Stimulated activated effector memory CD8-positive, alpha-beta T cell treated with anti-CD3 and anti-CD28 coated beads, Interleukin-12 subunit alpha, Interleukin-12 subunit beta, amount 100 ng/mL, for 72 hours (primary cell): ENCODE results near the gene CCDC88B.

ENCODE experiments used
- ATAC-seq: fragments of 150-1000 bp; cut with Tn5 transposase; 2 replicates; pipeline ENCODE4 v1.10.0; 2021
- DNase-seq, 2 donors: peaks; one replicate each; pipeline ENCODE4 v3.0.0; 2021 to 2022; ENCODE audit warnings: low spot score in 2 of 2
- H3K27ac Mint-ChIP-seq: one replicate; pipeline ENCODE4 v1.8.0; 2022; ENCODE audit warnings: mild to moderate bottlenecking, mixed read lengths
- H3K36me3 Mint-ChIP-seq: one replicate; pipeline ENCODE4 v1.8.0; 2022; ENCODE audit warnings: mild to moderate bottlenecking, mixed read lengths
- H3K4me1 Mint-ChIP-seq: one replicate; pipeline ENCODE4 v1.8.0; 2022; ENCODE audit warnings: mixed read lengths
- H3K4me3 Mint-ChIP-seq: one replicate; pipeline ENCODE4 v1.8.0; 2022; ENCODE audit warnings: mild to moderate bottlenecking, mixed read lengths
- H3K9me3 Mint-ChIP-seq: one replicate; pipeline ENCODE4 v1.8.0; 2022; ENCODE audit warnings: mixed read lengths

CCDC88B gene

GRCh38 chr11:64356498-64357411 lies 16.8 kb downstream of the CCDC88B start:
- H3K27ac Mint-ChIP-seq: peak overlapping the region; percentile 84
- H3K4me1 Mint-ChIP-seq: peaks cover 38% of the 10 kb centered on the region
- peak overlapping the region; percentile 46 for H3K4me3 Mint-ChIP-seq
- peaks cover 57% of the 10 kb centered on the region for H3K36me3 Mint-ChIP-seq
- ATAC-seq (no peak), DNase-seq (no peak)
- H3K9me3 Mint-ChIP-seq: no peaks in the 10 kb centered on the region

GRCh38 chr11:64357446-64357845 lies 17.4 kb downstream of the CCDC88B start:
- H3K4me1 Mint-ChIP-seq: peaks cover 38% of the 10 kb centered on the region
- ATAC-seq: no peak
- H3K36me3 Mint-ChIP-seq: peaks cover 54% of the 10 kb centered on the region
- H3K27ac Mint-ChIP-seq: peak overlapping the region; percentile 85
- H3K9me3 Mint-ChIP-seq: no peaks in the 10 kb centered on the region
- no peak for DNase-seq
- peak overlapping the region; percentile 93 for H3K4me3 Mint-ChIP-seq

- H3K4me1 Mint-ChIP-seq: peaks cover 38% of the 10 kb centered on the region
- H3K9me3 Mint-ChIP-seq: no peaks in the 10 kb centered on the region
- peak overlapping the region; percentile 85 for H3K27ac Mint-ChIP-seq
- DNase-seq (peak; percentile 45 to 67), ATAC-seq (peak; percentile 79)
- peaks cover 54% of the 10 kb centered on the region for H3K36me3 Mint-ChIP-seq
- H3K4me3 Mint-ChIP-seq: peak overlapping the region; percentile 93
Observed at GRCh38 chr11:64357904-64358535, 18.0 kb downstream of the CCDC88B start.

- Mint-ChIP-seq H3K36me3 (peaks cover 55% of the 10 kb centered on the region), H3K27ac (peak overlapping the region; percentile 85), H3K4me3 (peak overlapping the region; percentile 93), H3K9me3 (no peaks in the 10 kb centered on the region), H3K4me1 (peaks cover 38% of the 10 kb centered on the region)
- DNase-seq (no peak), ATAC-seq (peak; percentile 1)
Observed at GRCh38 chr11:64358536-64358906, 18.5 kb downstream of the CCDC88B start.

GRCh38 chr11:64358907-64359711 lies 19.1 kb downstream of the CCDC88B start, which contains the start of gene RPS6KA4:
RPS6KA4 (plus strand) TSS chr11:64359162; CDS start chr11:64359236, 74 bp downstream.
- Mint-ChIP-seq H3K27ac (peak within 1 kb of the TSS; percentile 85), H3K36me3 (peaks cover 61% of the 10 kb centered on the region), H3K9me3 (no peaks in the 10 kb centered on the region), H3K4me1 (peaks cover 38% of the 10 kb centered on the region), H3K4me3 (peak within 1 kb of the TSS; percentile 93)
- ATAC-seq (peak; percentile 88), DNase-seq (peak; percentile 55 to 71)

- H3K4me1 Mint-ChIP-seq: peaks cover 38% of the 10 kb centered on the region
- peak overlapping the region; percentile 93 for H3K4me3 Mint-ChIP-seq
- peaks cover 69% of the 10 kb centered on the region for H3K36me3 Mint-ChIP-seq
- H3K27ac Mint-ChIP-seq: peak overlapping the region; percentile 85
- DNase-seq: no peak
- no peak for ATAC-seq
- no peaks in the 10 kb centered on the region for H3K9me3 Mint-ChIP-seq
Observed at GRCh38 chr11:64359712-64360445, 19.9 kb downstream of the CCDC88B start.

- Mint-ChIP-seq H3K36me3 (peaks cover 69% of the 10 kb centered on the region), H3K9me3 (no peaks in the 10 kb centered on the region), H3K27ac (peak overlapping the region; percentile 85), H3K4me1 (peaks cover 38% of the 10 kb centered on the region), H3K4me3 (peak overlapping the region; percentile 93)
- ATAC-seq (no peak), DNase-seq (no peak)
Observed at GRCh38 chr11:64360448-64360921, 20.5 kb downstream of the CCDC88B start.

- H3K4me1 Mint-ChIP-seq: peaks cover 34% of the 10 kb centered on the region
- peaks cover 69% of the 10 kb centered on the region for H3K36me3 Mint-ChIP-seq
- peak overlapping the region; percentile 93 for H3K4me3 Mint-ChIP-seq
- DNase-seq (no peak), ATAC-seq (no peak)
- no peak overlapping the region for H3K27ac Mint-ChIP-seq
- H3K9me3 Mint-ChIP-seq: no peaks in the 10 kb centered on the region
Observed at GRCh38 chr11:64361659-64362058, 21.7 kb downstream of the CCDC88B start.

- H3K27ac Mint-ChIP-seq: no peak overlapping the region
- H3K4me1 Mint-ChIP-seq: peaks cover 31% of the 10 kb centered on the region
- peaks cover 70% of the 10 kb centered on the region for H3K36me3 Mint-ChIP-seq
- DNase-seq (no peak), ATAC-seq (no peak)
- H3K9me3 Mint-ChIP-seq: no peaks in the 10 kb centered on the region
- H3K4me3 Mint-ChIP-seq: no peak overlapping the region
Observed at GRCh38 chr11:64362339-64362738, 22.3 kb downstream of the CCDC88B start.

- Mint-ChIP-seq H3K9me3 (no peaks in the 10 kb centered on the region), H3K36me3 (peaks cover 89% of the 10 kb centered on the region), H3K27ac (peak overlapping the region; percentile 48), H3K4me1 (peaks cover 19% of the 10 kb centered on the region), H3K4me3 (no peak overlapping the region)
- no peak for DNase-seq
- ATAC-seq: no peak
Observed at GRCh38 chr11:64364435-64364834, 24.4 kb downstream of the CCDC88B start.

- Mint-ChIP-seq H3K27ac (no peak overlapping the region), H3K9me3 (no peaks in the 10 kb centered on the region), H3K4me3 (no peak overlapping the region), H3K4me1 (peaks cover 15% of the 10 kb centered on the region), H3K36me3 (peaks cover 88% of the 10 kb centered on the region)
- no peak for DNase-seq
- no peak for ATAC-seq
Observed at GRCh38 chr11:64364911-64365310, 24.9 kb downstream of the CCDC88B start.

- no peaks in the 10 kb centered on the region for H3K4me1 Mint-ChIP-seq
- H3K27ac Mint-ChIP-seq: peak overlapping the region; percentile 26
- no peak overlapping the region for H3K4me3 Mint-ChIP-seq
- DNase-seq (no peak), ATAC-seq (no peak)
- H3K9me3 Mint-ChIP-seq: no peaks in the 10 kb centered on the region
- H3K36me3 Mint-ChIP-seq: peaks cover 93% of the 10 kb centered on the region
Observed at GRCh38 chr11:64366751-64367150, 26.7 kb downstream of the CCDC88B start.

- H3K9me3 Mint-ChIP-seq: no peaks in the 10 kb centered on the region
- DNase-seq (no peak), ATAC-seq (no peak)
- H3K4me3 Mint-ChIP-seq: no peak overlapping the region
- no peak overlapping the region for H3K27ac Mint-ChIP-seq
- H3K36me3 Mint-ChIP-seq: peaks cover 82% of the 10 kb centered on the region
- no peaks in the 10 kb centered on the region for H3K4me1 Mint-ChIP-seq
Observed at GRCh38 chr11:64367931-64368672, 28.1 kb downstream of the CCDC88B start.

GRCh38 chr11:64368673-64369074 lies 28.7 kb downstream of the CCDC88B start:
- Mint-ChIP-seq H3K4me3 (no peak overlapping the region), H3K27ac (no peak overlapping the region), H3K36me3 (peaks cover 76% of the 10 kb centered on the region), H3K4me1 (no peaks in the 10 kb centered on the region), H3K9me3 (no peaks in the 10 kb centered on the region)
- DNase-seq: no peak
- no peak for ATAC-seq
